SU-DHL-6 (cell line): Measurements from ENCODE around the gene AFF2.

ENCODE experiments used
- EZH2phosphoT487 ChIP-seq: fragments of 200-600 bp; sonication (generic), shearing (Covaris generic); conservative IDR thresholded peaks from 2 replicates; pipeline ENCODE4 v1.6.1; 2018; ENCODE audit warnings: mild to moderate bottlenecking, antibody characterized with exemption, low read length, moderate library complexity, mixed read lengths
- TF ChIP-seq, protein P1 (sequence below): fragments of 200-600 bp; sonication (generic); IDR thresholded peaks from one replicate; pipeline ENCODE4 v1.5.1; 2017; ENCODE audit warnings: antibody characterized with exemption, mild to moderate bottlenecking, low read length, moderate library complexity; ENCODE audit not compliant: insufficient read depth, poor library complexity, severe bottlenecking

- TF ChIP-seq, protein P1, sequence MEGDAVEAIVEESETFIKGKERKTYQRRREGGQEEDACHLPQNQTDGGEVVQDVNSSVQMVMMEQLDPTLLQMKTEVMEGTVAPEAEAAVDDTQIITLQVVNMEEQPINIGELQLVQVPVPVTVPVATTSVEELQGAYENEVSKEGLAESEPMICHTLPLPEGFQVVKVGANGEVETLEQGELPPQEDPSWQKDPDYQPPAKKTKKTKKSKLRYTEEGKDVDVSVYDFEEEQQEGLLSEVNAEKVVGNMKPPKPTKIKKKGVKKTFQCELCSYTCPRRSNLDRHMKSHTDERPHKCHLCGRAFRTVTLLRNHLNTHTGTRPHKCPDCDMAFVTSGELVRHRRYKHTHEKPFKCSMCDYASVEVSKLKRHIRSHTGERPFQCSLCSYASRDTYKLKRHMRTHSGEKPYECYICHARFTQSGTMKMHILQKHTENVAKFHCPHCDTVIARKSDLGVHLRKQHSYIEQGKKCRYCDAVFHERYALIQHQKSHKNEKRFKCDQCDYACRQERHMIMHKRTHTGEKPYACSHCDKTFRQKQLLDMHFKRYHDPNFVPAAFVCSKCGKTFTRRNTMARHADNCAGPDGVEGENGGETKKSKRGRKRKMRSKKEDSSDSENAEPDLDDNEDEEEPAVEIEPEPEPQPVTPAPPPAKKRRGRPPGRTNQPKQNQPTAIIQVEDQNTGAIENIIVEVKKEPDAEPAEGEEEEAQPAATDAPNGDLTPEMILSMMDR, result no peak
- no peak for TF ChIP-seq EZH2phosphoT487
Observed at GRCh38 chrX:148933881-148934280, 433.5 kb downstream of the AFF2 start.
